DMS153 treated with DMSO at 0.1 percent for 48 hours (cell line): Measurements from ENCODE around the gene TMEM120A.
A peak's percentile ranks its signal among the peaks of the same experiment; 100 is the strongest.

ENCODE experiments used
- DNase-seq: peaks from one replicate; lab custom pipeline; 2025; ENCODE audit not compliant: unreplicated experiment; lab: John Stamatoyannopoulos, UW

Gene TMEM120A

GRCh38 chr7:75981453-75982305, 12.7 kb downstream of the TMEM120A start:
- no peak for DNase-seq

GRCh38 chr7:75981203-75981452, 13.3 kb downstream of the TMEM120A start:
- no peak for DNase-seq

DNA sequence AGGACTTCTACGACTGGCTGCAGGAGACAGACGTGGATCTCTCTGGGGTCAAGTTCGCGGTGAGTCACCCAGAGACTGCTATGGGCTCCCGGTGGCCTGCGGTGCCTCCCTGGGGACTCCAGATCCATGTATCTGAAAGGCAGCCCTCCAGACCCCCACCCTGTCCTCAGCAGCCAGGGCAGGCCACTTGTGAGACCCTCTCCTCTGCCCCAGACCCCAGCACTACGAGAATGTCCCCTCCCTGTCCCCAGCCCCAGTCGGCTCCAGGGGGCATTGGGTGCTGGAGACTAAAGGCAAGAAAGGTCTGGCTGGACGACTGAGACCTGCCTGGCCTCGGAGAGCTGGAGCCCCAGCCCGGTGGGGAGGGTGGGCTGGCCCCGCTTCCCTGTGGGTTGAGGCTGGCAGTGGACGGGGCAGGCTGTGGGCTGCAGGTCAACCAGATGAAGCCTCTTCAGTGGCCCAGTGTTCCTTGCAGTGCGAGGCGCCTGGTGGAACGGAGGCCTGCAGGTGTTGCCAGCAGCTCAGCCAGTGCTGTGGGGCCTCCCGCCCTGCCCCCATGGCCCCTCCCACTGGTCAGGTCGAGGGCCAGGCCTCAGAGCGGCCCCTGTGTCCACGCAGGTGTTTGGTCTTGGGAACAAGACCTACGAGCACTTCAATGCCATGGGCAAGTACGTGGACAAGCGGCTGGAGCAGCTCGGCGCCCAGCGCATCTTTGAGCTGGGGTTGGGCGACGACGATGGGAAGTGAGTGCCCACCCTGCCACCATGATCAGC, 13.8 kb downstream of the TMEM120A start:
- no peak for DNase-seq

- no peak for DNase-seq
Measured at GRCh38 chr7:75979759-75980429, 14.5 kb downstream of the TMEM120A start.

GRCh38 chr7:75977743-75978142, 16.7 kb downstream of the TMEM120A start:
- DNase-seq: no peak

- no peak for DNase-seq
Measured at GRCh38 chr7:75971961-75972763, 22.2 kb downstream of the TMEM120A start.

DNA sequence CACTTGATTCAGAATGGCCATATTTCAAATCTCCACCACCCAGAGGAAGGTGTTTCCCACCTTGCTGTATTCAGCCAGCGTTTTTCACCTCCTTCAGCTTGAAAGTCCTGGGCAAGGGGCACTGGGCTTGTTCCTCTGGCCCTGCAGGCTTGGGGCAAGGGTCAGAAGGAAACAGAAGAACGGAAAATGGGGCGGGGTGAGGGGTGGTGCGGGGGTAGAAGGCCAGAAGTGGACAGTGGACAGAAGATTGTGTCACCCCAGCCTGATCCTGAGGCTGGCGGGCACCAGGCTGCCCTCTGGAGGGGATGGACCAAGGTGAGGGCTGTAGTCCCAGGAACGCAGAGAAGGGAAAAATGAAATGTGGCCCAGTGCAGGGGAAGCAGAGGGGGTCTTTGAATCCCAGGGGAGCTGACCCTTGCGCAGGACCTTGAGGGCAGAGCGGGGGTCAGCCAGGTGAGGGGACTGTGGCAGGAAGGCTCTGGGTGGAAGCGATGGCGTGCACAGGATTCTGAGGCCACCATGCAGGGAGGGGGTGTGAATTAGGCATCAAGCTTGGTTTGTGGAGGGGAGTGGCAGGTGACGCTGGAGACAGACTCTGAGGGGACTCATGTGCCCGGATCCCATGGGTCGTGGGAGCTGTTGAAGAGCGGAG, 23.0 kb downstream of the TMEM120A start:
- DNase-seq: no peak

DNA sequence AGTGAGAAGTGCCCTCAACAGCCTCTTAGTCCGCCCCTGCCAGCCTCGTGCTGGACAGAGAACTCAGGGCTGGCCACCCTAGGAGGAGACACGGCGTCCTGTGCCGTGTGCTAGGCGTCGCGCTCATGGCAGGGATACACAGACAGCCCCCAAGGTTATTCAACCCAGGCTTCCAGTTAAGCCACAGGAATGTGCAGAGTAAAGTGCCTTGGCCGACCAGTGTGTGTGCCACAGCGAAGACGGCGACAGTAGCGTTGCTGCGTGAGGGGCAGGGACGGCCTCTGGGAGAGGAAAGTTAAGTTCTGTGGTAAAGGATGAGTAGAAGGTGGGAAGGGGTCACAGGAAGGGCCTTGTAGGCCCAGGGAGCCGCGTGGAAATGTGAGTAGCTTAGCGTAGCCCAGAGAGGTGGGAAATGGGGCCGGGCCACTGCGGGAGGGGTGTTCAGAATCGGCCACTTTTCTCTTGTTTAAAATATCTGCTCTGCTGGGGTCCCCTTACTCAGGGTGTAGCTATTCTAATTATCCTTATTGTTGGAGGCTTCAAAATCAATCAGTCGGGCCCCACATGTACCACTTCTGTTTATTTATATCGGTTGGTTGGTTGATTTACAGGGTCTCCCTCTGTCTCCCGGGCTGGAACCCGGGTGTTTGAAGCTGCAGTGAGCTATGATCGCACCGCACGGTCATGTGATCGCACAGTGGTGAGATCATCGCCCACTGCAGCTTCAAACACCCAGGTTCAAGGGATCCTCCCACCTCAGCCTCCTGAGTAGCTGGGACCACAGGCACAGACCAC, 24.5 kb downstream of the TMEM120A start:
- no peak for DNase-seq

GRCh38 chr7:75969182-75969581, 25.2 kb downstream of the TMEM120A start:
- no peak for DNase-seq

GRCh38 chr7:75968561-75969001, 25.8 kb downstream of the TMEM120A start:
- DNase-seq: no peak

DNA sequence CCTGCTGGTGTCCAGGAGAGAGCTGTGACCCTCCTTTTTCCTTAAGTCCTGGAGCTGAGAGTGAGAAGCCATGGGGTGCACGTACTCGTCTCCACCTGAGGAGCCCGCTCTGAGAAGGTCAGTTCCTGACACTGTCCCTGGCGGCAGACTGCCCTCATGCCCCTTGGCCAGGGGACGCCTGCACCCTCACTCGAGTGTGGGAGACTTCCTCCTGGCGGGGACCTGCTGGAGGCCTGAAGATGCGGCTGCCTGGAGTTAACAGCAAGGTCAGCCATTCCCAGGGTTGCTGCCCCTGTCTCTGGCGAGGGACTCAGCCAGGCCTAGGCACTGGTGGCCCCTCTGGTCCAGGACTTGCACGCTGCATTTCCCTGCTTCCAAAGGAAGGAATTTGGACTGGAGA, 26.4 kb downstream of the TMEM120A start:
- no peak for DNase-seq

GRCh38 chr7:75967487-75967997, 26.9 kb downstream of the TMEM120A start:
- DNase-seq: peak; percentile 14

- no peak for DNase-seq
Measured at GRCh38 chr7:75967055-75967454, 27.3 kb downstream of the TMEM120A start.

- peak; percentile 10 for DNase-seq
Measured at GRCh38 chr7:75966190-75966961, 28.0 kb downstream of the TMEM120A start.

- DNase-seq: no peak
Measured at GRCh38 chr7:75965617-75966016, 28.8 kb downstream of the TMEM120A start.

DNA sequence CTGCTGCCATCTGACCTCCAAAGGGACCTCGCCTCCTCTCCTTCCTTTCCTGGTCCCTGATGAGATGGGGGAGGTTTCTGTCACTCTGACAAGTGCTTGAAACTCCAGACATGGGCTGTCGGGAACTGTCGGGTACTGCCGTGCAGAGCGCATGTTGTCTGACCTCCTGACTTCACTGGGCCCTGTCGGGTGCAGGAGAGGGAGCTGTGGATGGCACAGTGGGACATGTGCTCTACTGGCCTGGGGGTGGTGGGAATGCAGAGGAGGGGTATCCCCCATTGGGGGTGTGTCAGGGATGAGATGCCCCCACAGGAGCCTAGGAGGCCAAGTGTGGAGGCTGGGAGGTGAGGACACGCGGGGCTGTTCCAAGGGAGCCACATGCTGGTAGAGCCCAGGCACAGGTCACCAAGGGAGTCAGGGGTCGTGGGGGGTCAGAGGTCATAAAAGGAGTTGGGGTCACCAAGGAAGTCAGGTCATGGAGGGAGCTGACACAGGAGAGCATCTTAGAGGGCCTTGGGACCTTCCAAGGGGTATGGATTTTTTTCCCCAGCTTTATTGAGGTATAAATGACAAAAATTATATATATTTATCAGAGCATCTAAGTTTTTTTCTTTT, 30.9 kb downstream of the TMEM120A start:
- no peak for DNase-seq

GRCh38 chr7:75962607-75963380, 31.6 kb downstream of the TMEM120A start:
- DNase-seq: no peak

DNA sequence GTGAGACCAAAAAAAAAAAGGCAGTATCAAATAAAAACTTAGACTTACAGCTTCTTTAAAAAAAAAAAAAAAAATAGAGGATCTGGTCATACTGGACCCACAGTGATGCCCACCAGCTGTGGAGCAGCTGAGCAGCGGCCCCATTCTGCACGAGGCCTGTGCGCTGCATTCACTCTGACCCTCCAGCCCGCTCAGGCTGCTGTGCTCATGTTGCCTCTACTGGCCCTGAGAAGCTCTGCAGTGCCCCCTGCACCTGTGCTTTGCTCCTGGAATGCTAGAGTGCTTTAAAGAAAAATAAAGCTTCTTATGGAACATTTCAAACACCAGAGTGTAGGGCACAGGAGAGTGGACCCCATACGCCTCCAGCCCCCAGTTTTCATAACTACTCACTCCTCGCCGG, 33.2 kb downstream of the TMEM120A start:
- no peak for DNase-seq
